ENCODE measurements around the gene TNFRSF9. TPM values are rescaled to one million over a fixed set of nuclear protein-coding genes. Genes with fewer than 3 reads are reported as not detected.
"Not testable (repeated sequence)": the region's sequence is repeated elsewhere in the genome, so short reads cannot be mapped to it uniquely, and the experiment has no call there.

TNFRSF9 gene
- total and polyA plus RNA-seq, 8 donors: 0.08 to 1.4 (median 0.27) TPM; not detected in 3

- TF ChIP-seq CTCF (IDR thresholded peaks at IDR 0.05): no peak
- peaks cover 2 to 5% (median 3%) of the 10 kb centered on the region in 3 donors for H3K4me1 ChIP-seq
- H3K36me3 ChIP-seq: peaks cover 4 to 68% (median 36%) of the 10 kb centered on the region in 3 donors
- intact Hi-C loops (cut with DNase I): no loop called here
- H3K4me3 ChIP-seq: no peak overlapping the region
- 82 to 85% methylated on average over 4 of the region's 4 CpGs for WGBS, 2 donors
- no peak for ATAC-seq
- H3K9me3 ChIP-seq: no peaks in the 10 kb centered on the region
- FAIRE-seq: no peak
- DNase-seq: no peak
- H3K27me3 ChIP-seq: no peaks in the 10 kb centered on the region
- H3K27ac ChIP-seq: no peak overlapping the region
Observed at GRCh38 chr1:7967651-7968050, 27.0 kb upstream of the TNFRSF9 start.

- Histone ChIP-seq H3K4me3 (no peak overlapping the region), H3K27ac (no peak overlapping the region), H3K4me1 (peaks cover 5 to 10% (median 6%) of the 10 kb centered on the region in 3 donors), H3K9me3 (no peaks in the 10 kb centered on the region), H3K27me3 (no peaks in the 10 kb centered on the region), H3K36me3 (peaks cover 4 to 63% (median 35%) of the 10 kb centered on the region in 3 donors)
- DNase-seq (no peak), ATAC-seq (no peak), FAIRE-seq (no peak)
- intact Hi-C loops (cut with DNase I): no loop called here
- 44 to 60% methylated on average over 1 of the region's 1 CpG for WGBS, 2 donors
- no peak for TF ChIP-seq CTCF (IDR thresholded peaks at IDR 0.05)
Observed at GRCh38 chr1:7967196-7967595, 26.6 kb upstream of the TNFRSF9 start.

- Histone ChIP-seq H3K27ac (no peak overlapping the region), H3K36me3 (peaks cover 0 to 40% (median 17%) of the 10 kb centered on the region in 3 donors), H3K9me3 (no peaks in the 10 kb centered on the region), H3K4me3 (no peak overlapping the region), H3K4me1 (peaks cover 5 to 15% (median 6%) of the 10 kb centered on the region in 3 donors), H3K27me3 (no peaks in the 10 kb centered on the region)
- 54 to 65% methylated on average over 3 of the region's 3 CpGs for WGBS, 2 donors
- FAIRE-seq (no peak), DNase-seq (no peak), ATAC-seq (no peak)
- TF ChIP-seq CTCF (IDR thresholded peaks at IDR 0.05): no peak
- intact Hi-C loops (cut with DNase I): no loop called here
Observed at GRCh38 chr1:7964476-7964875, 23.8 kb upstream of the TNFRSF9 start.

GRCh38 chr1:7963841-7964240 lies 23.2 kb upstream of the TNFRSF9 start:
- FAIRE-seq; H3K4me3 ChIP-seq; H3K9me3 ChIP-seq; H3K27ac ChIP-seq; H3K27me3 ChIP-seq; ATAC-seq; intact Hi-C loops (cut with DNase I); DNase-seq: not testable (repeated sequence)
- Histone ChIP-seq H3K36me3 (peaks cover 0 to 35% (median 17%) of the 10 kb centered on the region in 3 donors), H3K4me1 (peaks cover 5 to 15% (median 6%) of the 10 kb centered on the region in 3 donors)
- WGBS, 2 donors: 83 to 87% methylated on average over 7 of the region's 7 CpGs

- DNase-seq; H3K27me3 ChIP-seq; FAIRE-seq; H3K27ac ChIP-seq; intact Hi-C loops (cut with DNase I); H3K9me3 ChIP-seq; H3K4me3 ChIP-seq; ATAC-seq: not testable (repeated sequence)
- H3K4me1 ChIP-seq: peaks cover 5 to 15% (median 6%) of the 10 kb centered on the region in 3 donors
- H3K36me3 ChIP-seq: peaks cover 0 to 30% (median 17%) of the 10 kb centered on the region in 3 donors
- 96 to 97% methylated on average over 12 of the region's 12 CpGs for WGBS, 2 donors
Observed at GRCh38 chr1:7963378-7963730, 22.7 kb upstream of the TNFRSF9 start.

GRCh38 chr1:7962636-7963377 lies 22.2 kb upstream of the TNFRSF9 start:
- 81 to 88% methylated on average over 11 of the region's 11 CpGs for WGBS, 2 donors
- H3K4me3 ChIP-seq: peak overlapping the region in 2 of 4 donors; percentile 68 to 71
- H3K36me3 ChIP-seq: peaks cover 0 to 28% (median 17%) of the 10 kb centered on the region in 3 donors
- H3K27me3 ChIP-seq: no peaks in the 10 kb centered on the region
- peaks cover 5 to 15% (median 6%) of the 10 kb centered on the region in 3 donors for H3K4me1 ChIP-seq
- no peak for DNase-seq
- no peak overlapping the region for H3K27ac ChIP-seq
- no peak for ATAC-seq
- intact Hi-C loops (cut with DNase I): no loop called here
- FAIRE-seq: no peak
- TF ChIP-seq CTCF (IDR thresholded peaks at IDR 0.05): no peak
- no peaks in the 10 kb centered on the region for H3K9me3 ChIP-seq

All from pancreas (tissue), 10 donors.